Spleen (tissue), 7 donors: Measurements from ENCODE around the gene XYLT1.

Source experiments
- CTCF ChIP-seq, 11 experiments: fragments of 200-600 bp in 7 of 11; fragments of 450-650 bp in 4 of 11; sonication (generic) in 4 of 11; IDR thresholded peaks in 8 of 11; conservative IDR thresholded peaks in 3 of 11; 1 replicate in 7 of 11; 2 replicates in 4 of 11; pipeline versions ENCODE4 v1.4.0 to v1.8.0; 2016 to 2021; ENCODE audit warnings: antibody characterized with exemption in 11 of 11, inconsistent platforms in 4 of 11, mild to moderate bottlenecking in 1 of 11
- POLR2A ChIP-seq, 3 donors: fragments of 450-650 bp; IDR thresholded peaks; one replicate each; pipeline ENCODE4 v1.5.1; 2017; ENCODE audit warnings: antibody characterized with exemption in 3 of 3, mild to moderate bottlenecking in 1 of 3
- donor health status: DM: no; HTN: no; CAD: no; lungs with moderate emphysema.
- donor health status: DM: no; HTN: no; CAD: no.
- donor health status: DM: no; HTN: no; CAD: no.

- TF ChIP-seq CTCF (IDR thresholded peaks at IDR 0.05 in 8 of 11, conservative IDR thresholded peaks at IDR 0.05 in 3 of 11) (no peak), POLR2A (IDR thresholded peaks at IDR 0.05) (no peak)
Measured at GRCh38 chr16:17266608-17267313, 204.0 kb downstream of the XYLT1 start.
